ENCODE results near the gene MYADM. TPM values are rescaled to one million over a fixed set of nuclear protein-coding genes. Genes with fewer than 3 reads are reported as not detected.

MYADM gene
- total RNA-seq, 1 donor from 2014 or later, result 80.4 TPM

- no peak for TF ChIP-seq CTCF (IDR thresholded peaks at IDR 0.05; ENCODE audit: unreplicated experiment)
- no peak for DNase-seq (ENCODE audit: low spot score, unreplicated experiment)
- no peaks in the 10 kb centered on the region for H3K9me3 Mint-ChIP-seq (ENCODE audit: low read depth)
- H3K4me1 Mint-ChIP-seq (ENCODE audit: low read depth), result peaks cover 10% of the 10 kb centered on the region
- no peaks in the 10 kb centered on the region for H3K36me3 Mint-ChIP-seq (ENCODE audit: insufficient read depth)
- H3K27ac Mint-ChIP-seq, result no peak overlapping the region
- H3K27me3 Mint-ChIP-seq, result peaks cover 90% of the 10 kb centered on the region
- H3K4me3 Mint-ChIP-seq (ENCODE audit: low read depth), result peak overlapping the region; percentile 32
Observed at GRCh38 chr19:53907690-53908089, 40.0 kb downstream of the MYADM start.

- Mint-ChIP-seq H3K36me3 (ENCODE audit: insufficient read depth) (no peaks in the 10 kb centered on the region), H3K27ac (no peak overlapping the region), H3K27me3 (peaks cover 90% of the 10 kb centered on the region), H3K4me3 (ENCODE audit: low read depth) (peak overlapping the region; percentile 23), H3K9me3 (ENCODE audit: low read depth) (no peaks in the 10 kb centered on the region), H3K4me1 (ENCODE audit: low read depth) (peaks cover 10% of the 10 kb centered on the region)
- no peak for TF ChIP-seq CTCF (IDR thresholded peaks at IDR 0.05; ENCODE audit: unreplicated experiment)
- DNase-seq (ENCODE audit: low spot score, unreplicated experiment), result no peak
Observed at GRCh38 chr19:53908106-53908934, 40.6 kb downstream of the MYADM start.

- DNase-seq (ENCODE audit: low spot score, unreplicated experiment), result no peak
- TF ChIP-seq CTCF (IDR thresholded peaks at IDR 0.05; ENCODE audit: unreplicated experiment), result no peak
- Mint-ChIP-seq H3K9me3 (ENCODE audit: low read depth) (no peaks in the 10 kb centered on the region), H3K4me1 (ENCODE audit: low read depth) (peaks cover 10% of the 10 kb centered on the region), H3K27ac (no peak within 1 kb of the TSS), H3K36me3 (ENCODE audit: insufficient read depth) (no peaks in the 10 kb centered on the region), H3K4me3 (ENCODE audit: low read depth) (peak within 1 kb of the TSS; percentile 35), H3K27me3 (peaks cover 91% of the 10 kb centered on the region)
Observed at GRCh38 chr19:53908935-53909415, 41.3 kb downstream of the MYADM start, which contains the start of gene CACNG7. CACNG7 (plus strand) TSS chr19:53909278; CDS start chr19:53912832, 3,554 bp downstream.

GRCh38 chr19:53909471-53910169, 41.9 kb downstream of the MYADM start:
- no peaks in the 10 kb centered on the region for H3K36me3 Mint-ChIP-seq (ENCODE audit: insufficient read depth)
- H3K27me3 Mint-ChIP-seq, result peaks cover 85% of the 10 kb centered on the region
- DNase-seq (ENCODE audit: low spot score, unreplicated experiment), result no peak
- no peak overlapping the region for H3K27ac Mint-ChIP-seq
- peaks cover 10% of the 10 kb centered on the region for H3K4me1 Mint-ChIP-seq (ENCODE audit: low read depth)
- H3K4me3 Mint-ChIP-seq (ENCODE audit: low read depth), result peak overlapping the region; percentile 35
- TF ChIP-seq CTCF (IDR thresholded peaks at IDR 0.05; ENCODE audit: unreplicated experiment), result no peak
- no peaks in the 10 kb centered on the region for H3K9me3 Mint-ChIP-seq (ENCODE audit: low read depth)

GRCh38 chr19:53910170-53910518, 42.5 kb downstream of the MYADM start:
- peak overlapping the region; percentile 35 for H3K4me3 Mint-ChIP-seq (ENCODE audit: low read depth)
- DNase-seq (ENCODE audit: low spot score, unreplicated experiment), result no peak
- no peaks in the 10 kb centered on the region for H3K36me3 Mint-ChIP-seq (ENCODE audit: insufficient read depth)
- H3K27ac Mint-ChIP-seq, result no peak overlapping the region
- peaks cover 84% of the 10 kb centered on the region for H3K27me3 Mint-ChIP-seq
- TF ChIP-seq CTCF (IDR thresholded peaks at IDR 0.05; ENCODE audit: unreplicated experiment), result no peak
- H3K4me1 Mint-ChIP-seq (ENCODE audit: low read depth), result peaks cover 10% of the 10 kb centered on the region
- H3K9me3 Mint-ChIP-seq (ENCODE audit: low read depth), result no peaks in the 10 kb centered on the region

Measured in progenitor cell of endocrine pancreas (in vitro differentiated cells).